H1 (cell line): Measurements from ENCODE around the gene MYMX. TPM values are rescaled to one million over a fixed set of nuclear protein-coding genes. Genes with fewer than 3 reads are reported as not detected.

ENCODE experiments used
- BRCA1 ChIP-seq: IDR thresholded peaks from 2 replicates; pipeline ENCODE4 v1.6.1; 2012; ENCODE audit warnings: low read depth, low read length, improper control_type of control experiment
- polyA plus RNA-seq, 7 experiments: library from polyadenylated mRNA; depleted of rRNA in 3 of 7; stranded (reverse) in 5 of 7; unstranded in 2 of 7; fragments of >200 nt in 5 of 7; fragments of 200-250 nt in 2 of 7; gene quantifications; 1 replicate in 5 of 7; 2 replicates in 1 of 7; 4 replicates in 1 of 7; pipeline versions ENCODE4 v1.2.1 to v1.2.3, GENCODE V29; 2011 to 2013; ENCODE audit warnings: missing spikeins in 2 of 7, mixed read lengths in 2 of 7
- total RNA-seq: library from RNA; stranded (reverse); fragmentation: NEBNext Ultra II Directional; extraction: Animal tissue kit (Norgen Biotek cat#: 25700); gene quantifications from 2 replicates; pipeline ENCODE4 v1.2.1, GENCODE V29; 2021

The MYMX gene
- total and polyA plus RNA-seq, 2 of the 8 experiments (the other 6 are each of a cell fraction or from before 2014, with no cell fraction given) = 4.7 to 6.9 TPM

DNA sequence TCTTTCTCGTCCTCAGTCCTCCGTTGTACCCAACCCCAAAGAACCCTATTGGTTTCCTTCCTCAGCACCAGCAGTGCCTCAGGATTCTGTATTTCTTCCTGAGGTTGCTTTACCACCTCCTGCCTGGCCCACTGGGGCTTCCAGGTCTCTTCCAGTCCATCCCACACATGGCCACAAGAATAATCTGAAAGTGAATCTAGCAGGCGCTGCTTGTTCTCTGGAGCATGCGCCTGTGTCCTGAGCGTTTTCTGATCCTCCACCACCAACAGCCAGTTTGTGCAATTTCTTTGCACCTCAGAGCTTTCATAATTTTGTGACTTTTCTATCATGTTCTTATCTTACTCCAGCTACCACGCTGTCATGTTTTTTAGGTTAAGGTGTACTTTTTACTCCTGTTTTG lies 18.5 kb downstream of the MYMX start (continued):
- TF ChIP-seq BRCA1 = no peak
